Measurements from ENCODE around the gene MEA1. TPM values are rescaled to one million over a fixed set of nuclear protein-coding genes. Genes with fewer than 3 reads are reported as not detected.

Gene MEA1
- total RNA-seq = 98.9 and 132 TPM in 2 replicates

DNA sequence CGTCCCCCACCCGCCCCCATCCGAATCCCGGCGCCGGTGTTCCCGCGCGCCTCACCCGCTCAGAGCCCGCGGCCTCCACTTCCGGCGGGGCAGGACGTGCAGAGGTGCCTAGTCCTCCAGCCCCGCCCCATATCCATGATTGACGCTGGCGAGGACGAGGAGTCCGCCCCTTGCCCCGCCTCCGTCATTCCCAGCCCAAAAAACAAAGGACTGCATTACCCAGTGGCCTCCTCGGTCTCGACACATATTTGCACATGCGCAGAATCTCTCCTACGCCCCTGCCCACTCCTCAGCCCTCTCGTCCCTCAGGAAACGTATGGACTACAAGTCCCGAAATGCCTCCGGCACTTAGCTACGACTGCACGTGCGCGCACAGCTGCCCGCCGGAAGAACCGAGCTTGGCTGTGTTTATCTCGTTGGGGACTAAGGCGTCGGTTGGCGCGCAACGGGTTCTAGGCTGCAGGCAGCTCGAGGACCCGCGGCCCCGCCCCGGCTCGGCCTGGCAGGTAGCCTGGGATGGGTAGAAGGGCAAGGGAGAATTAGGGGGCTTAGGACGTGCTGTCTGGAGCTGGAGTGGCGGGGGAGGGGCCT lies at the start of gene MEA1, which contains the start of gene KLHDC3:
Gene MEA1, minus strand, starts transcription at position 104 of the 591 bp plus-strand sequence. CDS start 133 bp downstream, outside the sequence.
Gene KLHDC3, plus strand, starts transcription at position 407 of the 591 bp plus-strand sequence. CDS start 2,944 bp downstream, outside the sequence.

DNA sequence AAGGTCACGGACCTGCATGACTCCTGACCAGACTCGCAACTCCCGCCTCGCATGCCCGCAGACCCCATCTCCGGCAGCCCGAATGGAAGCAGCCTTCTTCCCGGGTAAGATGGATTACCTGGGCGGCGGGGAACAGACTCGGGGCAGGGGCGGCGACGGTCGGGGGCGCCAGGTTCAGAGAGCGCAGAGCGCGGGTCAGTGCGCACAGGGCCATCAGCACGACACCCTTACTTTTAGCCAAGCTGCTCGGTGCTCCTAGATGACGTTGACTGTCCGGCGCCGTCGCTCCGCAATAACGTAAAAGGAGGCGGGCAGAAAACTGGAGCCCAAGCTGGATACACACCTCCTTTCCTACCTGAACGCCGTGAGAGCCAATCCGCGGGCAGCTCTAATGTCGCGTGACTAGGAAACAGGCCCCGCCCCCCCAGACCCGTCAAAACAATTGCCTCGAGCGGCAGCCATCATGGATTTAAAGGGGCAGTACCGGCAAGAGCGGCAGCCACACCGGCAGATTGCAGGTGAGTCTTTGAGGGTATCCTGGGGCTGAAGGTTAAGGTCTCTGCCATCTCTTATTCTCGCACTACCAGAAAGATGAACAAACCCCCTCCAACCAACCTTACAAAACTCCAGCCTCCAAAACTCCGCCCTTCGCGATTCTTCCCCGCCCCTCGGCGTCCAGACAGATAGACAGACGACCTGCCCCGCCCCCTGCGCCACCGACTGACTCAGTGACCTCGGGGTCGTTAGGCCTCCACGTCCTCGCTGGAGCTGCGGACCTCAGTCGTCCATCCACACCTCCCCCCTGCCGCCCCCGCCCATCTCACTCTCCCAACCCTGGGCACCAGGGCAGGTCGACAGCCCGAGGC lies 45.7 kb upstream of the MEA1 start, which contains the start of the genes KLC4 and MRPL2:
Gene KLC4, plus strand, starts transcription at position 464 of the 866 bp plus-strand sequence. CDS start 1,705 bp downstream, outside the sequence.
Gene MRPL2, minus strand, starts transcription at position 267 of the 866 bp plus-strand sequence. Its CDS starts 53 bp downstream, at position 214.

DNA sequence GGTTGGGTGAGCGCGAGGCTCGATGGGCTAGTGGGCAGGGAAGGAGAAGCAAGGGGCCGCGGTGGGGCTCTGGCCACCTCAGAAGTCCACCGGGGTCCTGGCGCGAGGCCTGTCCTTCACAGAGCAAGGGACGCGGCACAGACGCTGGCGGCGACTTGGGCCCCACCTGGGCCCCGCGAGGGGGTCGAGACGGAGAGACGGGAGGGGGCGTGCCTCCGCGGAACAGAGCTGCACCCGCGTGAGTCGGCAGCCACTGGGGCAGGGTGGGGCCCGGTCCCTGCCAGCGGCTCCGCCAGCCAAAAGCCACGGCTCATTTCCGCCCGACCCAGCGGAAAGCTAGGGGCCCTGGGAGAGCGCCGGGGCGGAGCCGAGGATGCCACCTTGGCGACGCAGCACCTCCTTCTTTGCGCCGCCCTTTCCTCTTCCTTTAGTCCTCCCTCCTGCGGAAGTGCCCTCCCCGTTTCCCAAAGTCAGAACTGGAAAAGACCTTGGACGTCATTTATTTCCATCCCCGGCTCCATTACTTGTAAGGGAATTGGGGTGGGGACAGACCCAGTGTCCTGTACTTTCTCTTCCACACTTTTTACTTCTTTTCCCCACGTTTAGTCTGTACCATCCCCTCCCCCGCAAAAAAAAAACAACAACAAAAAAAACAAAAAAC lies 39.9 kb upstream of the MEA1 start, which contains the start of gene CUL7:
Gene CUL7, minus strand, starts transcription at position 307 of the 661 bp plus-strand sequence. CDS start 1,063 bp downstream, outside the sequence.

GRCh38 chr6:43021270-43022047 lies 7.7 kb upstream of the MEA1 start, which contains the start of gene RRP36:
Gene RRP36 (plus strand): TSS chr6:43021623. CDS start chr6:43021655, 32 bp downstream.

DNA sequence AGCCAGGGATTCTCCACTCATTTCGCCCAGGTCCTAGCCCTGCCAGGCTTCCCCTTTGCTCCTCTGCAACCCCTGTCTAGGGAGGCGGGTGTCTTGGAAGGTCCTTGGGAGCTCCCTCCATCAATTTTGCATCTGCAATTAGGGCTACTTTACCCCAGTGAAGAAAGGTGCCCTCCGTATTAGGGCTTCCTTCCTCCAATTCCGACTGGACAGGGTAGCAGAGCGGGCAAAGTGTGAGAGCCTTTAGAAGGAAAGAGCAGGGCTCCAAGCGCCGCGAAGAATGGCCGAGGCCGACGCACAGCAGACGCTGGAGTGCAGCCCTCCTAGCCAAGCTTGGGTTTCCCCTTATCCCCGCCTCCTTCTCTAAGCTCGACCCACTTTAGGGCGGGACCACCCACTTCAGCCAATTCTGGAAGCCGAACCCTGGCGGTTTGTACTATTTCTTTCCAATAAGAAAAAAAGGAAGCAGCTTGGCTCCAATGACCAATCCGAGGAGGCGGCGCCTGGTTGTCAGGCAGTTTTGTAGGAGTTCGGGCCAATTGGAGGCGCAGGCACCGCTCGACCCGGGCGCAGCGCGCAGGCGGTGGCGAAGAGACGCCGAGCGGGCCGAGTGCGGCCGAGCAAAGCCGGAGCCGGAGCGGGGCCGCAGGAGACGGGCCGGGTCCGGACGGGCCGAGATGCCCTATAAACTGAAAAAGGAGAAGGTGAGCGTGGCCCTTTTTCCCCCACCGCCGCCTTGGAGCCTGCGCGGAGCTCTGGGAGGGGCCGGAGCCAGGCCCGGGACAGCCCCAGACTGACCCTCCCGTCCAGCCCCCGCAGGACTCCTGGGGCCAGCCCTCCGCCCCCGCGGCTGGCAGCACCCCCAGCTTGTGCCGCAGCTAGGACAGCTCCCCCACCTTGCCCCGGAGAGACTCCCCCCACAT lies 29.5 kb downstream of the MEA1 start, which contains the start of gene PPP2R5D:
Gene PPP2R5D, plus strand, starts transcription at position 570 of the 923 bp plus-strand sequence. Its CDS starts 108 bp downstream, at position 678.

GRCh38 chr6:42978839-42979522 lies 34.8 kb downstream of the MEA1 start, which contains the start of gene PEX6:
Gene PEX6 (minus strand): TSS chr6:42979181. CDS start chr6:42979150, 31 bp downstream.

Other genes starting within 250 kb of the MEA1 start
- 2.0 and 3.9 TPM in 2 replicates for gene BICRAL, start 231.9 kb downstream of the MEA1 start, total RNA-seq
- gene RPL7L1, start 134.3 kb downstream of the MEA1 start, total RNA-seq = 132 and 135 TPM in 2 replicates
- gene PTCRA, start 97.9 kb downstream of the MEA1 start, total RNA-seq = not detected in 2 replicates
- gene CNPY3, start 84.5 kb downstream of the MEA1 start, total RNA-seq = 30.0 and 46.1 TPM in 2 replicates
- not detected in 2 replicates for gene GNMT, start 53.2 kb downstream of the MEA1 start, total RNA-seq
- gene PEX6, start 34.8 kb downstream of the MEA1 start, total RNA-seq = 20.7 and 23.6 TPM in 2 replicates
- 60.3 and 85.6 TPM in 2 replicates for gene PPP2R5D, start 29.4 kb downstream of the MEA1 start, total RNA-seq
- 78.9 and 89.7 TPM in 2 replicates for gene KLHDC3, start 303 bp upstream of the MEA1 start, total RNA-seq
- gene RRP36, start 7.7 kb upstream of the MEA1 start, total RNA-seq = 132 and 144 TPM in 2 replicates
- 49.3 TPM in 2 replicates for gene CUL7, start 39.9 kb upstream of the MEA1 start, total RNA-seq
- gene MRPL2, start 45.5 kb upstream of the MEA1 start, total RNA-seq = 40.9 and 47.0 TPM in 2 replicates
- 10.3 and 21.6 TPM in 2 replicates for gene KLC4, start 45.7 kb upstream of the MEA1 start, total RNA-seq
- gene PTK7, start 62.4 kb upstream of the MEA1 start, total RNA-seq = 115 and 131 TPM in 2 replicates
- gene SRF, start 157.3 kb upstream of the MEA1 start, total RNA-seq = 21.9 and 28.4 TPM in 2 replicates
- 10.7 and 20.2 TPM in 2 replicates for gene CUL9, start 168.2 kb upstream of the MEA1 start, total RNA-seq
- 111 and 168 TPM in 2 replicates for gene DNPH1, start 215.5 kb upstream of the MEA1 start, total RNA-seq
- gene TTBK1, start 229.5 kb upstream of the MEA1 start, total RNA-seq = not detected in 2 replicates

Measured in myometrial cell (primary cell).